ENCODE data around the gene RAP1GAP2.
A peak's percentile ranks its signal among the peaks of the same experiment; 100 is the strongest.
"Not testable (repeated sequence)": the region's sequence is repeated elsewhere in the genome, so short reads cannot be mapped to it uniquely, and the experiment has no call there.

The RAP1GAP2 gene

DNA sequence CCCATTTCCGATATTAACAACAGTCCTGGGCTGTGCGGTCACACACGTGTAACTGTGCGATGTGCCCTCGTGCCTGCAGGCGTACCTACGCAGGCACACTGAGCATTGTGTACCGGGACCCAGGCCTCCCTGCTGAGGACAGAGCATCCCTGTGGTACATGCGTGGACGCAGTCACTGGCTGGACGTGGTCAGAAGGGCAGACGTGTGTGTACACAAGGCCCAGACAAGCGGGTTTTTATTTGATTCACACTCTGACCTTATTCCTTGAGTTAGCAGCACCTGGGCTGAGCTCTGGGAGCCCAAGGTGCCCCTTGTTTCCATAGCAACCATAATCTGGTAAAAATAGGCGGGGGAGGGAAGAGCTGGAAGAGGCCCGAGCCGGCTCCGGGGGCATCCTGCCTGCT is 19.5 kb downstream of the RAP1GAP2 start:
- no peak for DNase-seq

DNA sequence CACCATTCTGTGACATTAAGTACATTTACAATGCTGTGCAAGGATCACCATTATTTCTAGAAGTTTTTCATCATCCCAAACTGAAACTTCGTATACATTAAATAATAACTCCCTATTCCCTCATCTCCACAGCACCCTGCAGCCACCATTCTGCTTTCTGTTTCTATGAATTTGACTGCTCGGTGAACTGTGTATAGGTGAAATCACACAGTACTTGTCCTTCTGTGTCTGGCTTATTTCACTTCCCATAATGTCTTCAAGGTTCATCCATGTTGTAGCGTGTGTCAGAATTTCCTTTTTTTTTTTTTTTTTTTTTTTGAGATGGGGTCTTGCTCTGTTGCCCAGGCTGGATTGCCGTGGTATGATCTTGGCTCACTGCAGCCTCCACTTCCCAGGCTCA is 20.4 kb downstream of the RAP1GAP2 start:
- no peak for DNase-seq

DNA sequence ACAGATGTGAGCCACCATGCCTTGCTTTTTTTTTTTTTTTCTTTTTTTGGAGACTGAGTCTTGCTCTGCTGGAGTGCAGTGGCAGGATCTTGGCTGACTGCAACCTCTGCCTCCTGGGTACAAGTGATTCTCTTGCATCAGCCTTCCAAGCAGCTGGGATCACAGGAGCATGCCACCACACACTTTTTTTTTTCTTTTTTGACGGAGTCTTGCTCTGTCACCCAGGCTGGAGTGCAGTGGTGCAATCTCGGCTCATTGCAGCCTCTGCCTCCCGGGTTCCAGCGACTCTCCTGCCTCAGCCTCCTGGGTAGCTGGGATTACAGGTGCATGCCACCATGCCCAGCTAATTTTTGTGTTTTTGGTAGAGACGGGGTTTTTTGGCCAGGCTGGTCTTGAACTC is 23.1 kb downstream of the RAP1GAP2 start:
- not testable (repeated sequence) for DNase-seq

DNA sequence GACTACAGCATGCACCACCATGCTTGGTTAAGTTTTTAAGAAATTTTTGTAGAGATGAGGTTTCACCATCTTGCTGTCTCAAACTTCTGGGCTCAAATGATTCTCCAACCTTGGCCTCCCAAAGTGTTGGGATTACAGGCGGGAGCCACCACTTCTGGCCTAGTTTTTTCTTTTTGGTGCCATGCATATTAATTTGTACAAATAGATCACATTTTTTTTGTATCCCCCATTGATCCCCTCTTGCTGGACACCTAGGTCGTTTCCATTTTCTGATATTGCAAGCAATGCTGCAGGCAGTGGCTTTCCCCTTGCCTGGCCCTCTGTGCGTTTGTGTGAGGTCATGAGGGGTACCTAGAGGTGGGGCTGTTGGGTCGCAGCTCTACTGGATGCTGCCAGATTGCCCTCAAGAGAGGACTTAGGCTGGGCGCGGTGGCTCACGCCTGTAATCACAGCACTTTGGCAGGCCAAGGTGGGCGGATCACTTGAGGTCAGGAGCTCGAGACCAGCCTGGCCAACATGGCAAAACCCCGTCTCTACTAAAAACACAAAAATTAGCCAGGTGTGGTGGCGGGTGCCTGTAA is 23.8 kb downstream of the RAP1GAP2 start:
- no peak for DNase-seq

DNA sequence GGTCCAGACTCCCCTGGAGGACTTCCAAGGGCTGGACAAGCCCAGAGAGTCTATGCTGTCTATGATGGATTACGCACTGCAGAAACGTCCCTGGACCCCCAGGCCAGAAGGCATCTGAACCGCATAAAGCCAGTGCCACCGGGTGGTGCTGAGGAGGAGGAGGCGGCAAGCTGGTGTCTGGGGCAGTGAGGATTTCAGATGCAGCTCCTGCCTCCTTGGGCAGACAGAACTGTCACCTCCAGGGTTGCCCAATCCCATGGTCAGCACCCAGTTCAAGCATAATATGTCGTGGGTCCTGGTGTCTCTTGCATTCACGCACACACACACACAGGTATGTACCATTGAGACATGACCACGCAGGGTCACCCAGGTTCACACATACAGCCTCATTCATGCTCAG is 25.6 kb downstream of the RAP1GAP2 start:
- DNase-seq: no peak

DNA sequence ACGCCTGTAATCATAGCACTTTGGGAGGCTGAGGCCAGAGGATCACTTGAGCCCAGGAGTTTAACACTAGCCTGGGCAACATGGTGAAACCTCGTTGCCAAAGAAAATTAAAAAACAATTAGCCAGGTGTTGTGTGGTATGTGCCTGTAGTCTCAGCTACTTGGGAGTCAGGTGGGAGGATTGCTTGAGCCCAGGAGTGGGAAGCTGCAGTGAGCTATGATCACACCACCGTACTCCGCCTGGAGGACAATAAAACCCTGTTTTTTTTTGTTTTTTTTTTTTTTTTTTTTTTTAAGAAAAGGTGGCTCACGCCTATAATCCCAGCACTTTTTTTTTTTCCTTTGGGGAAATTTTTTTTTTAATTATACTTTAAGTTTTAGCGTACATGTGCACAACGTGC is 26.1 kb downstream of the RAP1GAP2 start:
- DNase-seq: no peak

DNA sequence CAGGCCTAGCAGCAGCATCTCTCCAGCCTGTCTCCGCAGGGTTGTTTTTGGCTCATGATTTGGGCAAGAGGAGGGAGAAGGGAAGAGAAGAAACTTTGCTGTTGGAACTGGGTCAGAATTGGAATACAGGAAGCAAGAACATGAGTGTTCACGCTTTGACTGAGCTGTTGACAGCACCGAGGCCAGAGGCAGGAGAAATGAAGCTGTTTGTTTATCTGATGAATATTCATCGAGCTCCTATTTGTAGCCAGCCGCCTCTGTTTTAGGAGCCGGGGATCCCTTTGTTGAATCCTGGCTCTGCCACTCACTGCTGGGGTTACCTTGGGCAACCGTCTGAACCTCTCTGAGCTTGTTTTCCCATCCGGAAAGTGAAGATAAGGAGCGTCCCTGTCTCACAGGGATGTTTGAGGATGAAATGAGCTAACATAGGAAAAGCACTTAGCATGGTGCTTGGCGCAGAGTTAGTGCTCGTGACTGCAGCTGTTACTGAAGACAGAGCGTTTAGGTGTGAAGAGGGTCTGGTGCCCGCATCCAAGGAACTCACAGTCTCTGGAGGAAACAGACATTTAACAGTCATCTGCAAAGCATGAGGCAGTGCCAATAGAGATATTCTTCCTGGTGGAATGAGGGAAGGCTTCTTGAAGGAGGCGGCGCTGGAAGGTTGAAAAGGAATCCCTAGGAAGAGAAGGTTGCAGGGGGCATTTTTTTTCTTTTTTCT is 29.2 kb downstream of the RAP1GAP2 start:
- no peak for DNase-seq

DNA sequence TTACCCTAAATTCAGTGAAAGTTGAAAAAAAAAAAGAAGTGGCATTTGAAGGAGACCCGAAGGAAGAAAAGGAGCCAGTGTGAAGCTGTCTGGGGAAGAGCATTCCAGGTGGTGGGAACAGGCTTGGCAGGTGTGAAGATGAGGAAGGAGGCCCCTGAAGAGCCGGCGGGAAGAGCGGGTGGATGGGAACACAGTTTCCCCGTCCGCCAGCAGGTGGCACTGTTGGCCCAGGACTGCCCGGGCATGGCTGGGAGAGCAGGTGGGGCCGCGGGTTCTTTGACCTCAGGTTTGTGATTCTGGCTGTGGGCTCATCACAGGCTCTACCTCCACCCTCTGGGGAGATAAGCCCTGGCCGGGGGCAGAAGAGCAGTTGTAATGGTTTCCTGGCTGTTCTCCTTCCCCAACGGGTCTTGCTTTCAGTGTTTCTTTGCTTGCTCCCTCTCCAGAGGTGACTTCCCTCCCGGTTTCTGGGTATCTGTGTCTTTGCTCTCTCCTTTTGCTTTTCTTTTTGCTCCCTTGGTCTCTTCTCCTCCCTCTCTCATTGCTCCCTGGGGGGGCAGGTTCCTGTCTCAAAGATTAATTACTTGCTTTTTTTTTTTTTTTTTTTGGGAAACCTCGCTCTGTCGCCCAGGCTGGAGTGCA is 32.3 kb downstream of the RAP1GAP2 start:
- peak; percentile 42 for DNase-seq

DNA sequence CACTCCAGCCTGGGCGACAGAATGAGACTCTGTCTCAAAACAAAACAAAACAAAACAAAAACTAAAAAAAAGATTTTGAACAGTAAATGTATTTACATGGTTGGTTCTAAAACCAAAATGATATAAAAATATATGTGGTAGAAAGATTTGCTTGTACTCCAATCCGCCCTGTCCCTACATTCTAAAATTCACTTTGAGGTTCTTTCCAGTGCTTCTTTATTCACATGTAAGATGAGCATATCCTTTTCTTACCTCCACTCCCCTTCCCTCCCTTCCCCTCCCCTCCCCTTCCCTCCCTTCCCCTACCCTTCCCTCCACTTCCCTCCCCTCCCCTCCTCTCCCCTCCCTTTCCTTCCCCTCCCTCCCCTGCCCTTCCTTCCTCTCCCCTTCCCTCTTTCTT is 34.4 kb downstream of the RAP1GAP2 start:
- no peak for DNase-seq

DNA sequence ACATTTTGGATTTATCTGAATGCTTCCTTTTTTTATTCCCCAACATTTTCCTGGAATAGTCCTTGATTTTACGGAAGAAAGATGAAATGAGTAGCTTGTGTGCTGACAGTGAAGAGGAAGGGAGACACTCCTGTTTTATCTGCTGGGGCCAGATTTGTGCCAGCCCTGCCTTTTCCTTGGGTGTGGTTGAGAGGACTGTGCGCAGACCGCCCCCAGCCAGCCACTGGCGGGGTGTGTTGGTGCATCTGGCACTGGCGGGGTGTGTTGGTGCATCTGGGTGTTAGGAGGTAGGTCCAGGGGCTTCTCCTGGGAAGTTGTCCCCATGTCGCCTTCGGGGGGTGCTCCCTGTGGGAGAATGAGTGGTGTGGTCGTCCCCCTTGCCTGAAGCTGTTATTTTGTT is 39.5 kb downstream of the RAP1GAP2 start:
- no peak for DNase-seq

DNA sequence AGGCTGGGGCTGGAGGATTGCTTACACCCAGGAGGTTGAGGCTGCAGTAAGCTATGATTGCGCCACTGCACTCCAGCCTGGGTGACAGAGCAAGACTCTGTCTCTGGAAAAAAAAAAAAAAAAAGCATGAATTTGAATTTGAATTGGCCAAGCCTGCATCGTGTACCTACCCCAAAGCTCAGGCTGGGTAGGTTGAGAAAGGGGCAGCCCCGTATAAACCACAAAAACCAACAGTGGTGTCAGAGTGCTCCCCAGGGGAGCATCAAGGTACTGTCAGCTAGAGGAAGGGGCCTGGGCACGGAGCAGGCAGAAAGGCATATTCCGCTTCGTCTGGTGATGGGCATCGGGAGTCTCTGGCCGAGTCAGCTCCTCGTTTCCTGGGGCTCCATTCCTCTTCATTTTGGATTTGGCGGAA is 40.9 kb downstream of the RAP1GAP2 start:
- no peak for DNase-seq

DNA sequence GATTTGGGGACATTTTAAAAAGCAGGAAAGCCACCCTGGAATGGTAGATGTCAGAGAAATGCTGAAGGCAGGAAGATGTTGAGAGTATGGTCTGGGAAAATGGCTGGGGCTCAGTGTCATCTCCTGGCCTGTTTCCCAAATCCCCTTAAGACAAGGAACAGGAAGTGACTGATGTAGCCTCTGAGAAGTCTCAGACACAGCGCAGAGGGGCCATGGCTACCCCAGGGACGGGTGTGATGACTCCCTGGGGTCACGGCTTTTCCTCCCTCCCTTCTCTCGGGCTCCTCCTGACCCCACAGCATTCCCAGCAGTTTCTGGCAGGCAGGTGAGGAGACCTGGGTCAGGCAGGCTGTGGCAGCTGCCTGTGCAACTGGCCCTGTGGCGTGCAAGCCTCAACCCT is 45.4 kb downstream of the RAP1GAP2 start:
- DNase-seq: no peak

DNA sequence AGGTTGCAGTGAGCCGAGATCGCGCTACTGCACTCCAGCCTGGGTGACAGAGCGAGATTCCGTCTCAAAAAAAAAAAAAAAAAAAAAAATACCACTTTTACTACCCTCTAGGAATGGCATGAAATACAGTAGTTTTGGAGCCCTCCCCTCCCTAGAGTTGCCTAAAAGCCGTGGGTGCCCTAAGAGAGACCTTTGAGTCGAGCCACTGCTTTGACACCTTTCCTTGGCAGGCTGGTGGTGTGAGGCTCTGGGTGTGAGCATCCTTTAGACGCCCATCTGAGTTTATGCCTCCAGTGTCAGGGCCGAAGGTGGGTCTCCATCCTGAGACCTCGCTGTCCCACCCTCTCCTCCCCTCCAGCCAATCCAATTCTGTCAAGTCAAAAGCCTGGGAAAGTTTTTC is 46.2 kb downstream of the RAP1GAP2 start:
- no peak for DNase-seq

DNA sequence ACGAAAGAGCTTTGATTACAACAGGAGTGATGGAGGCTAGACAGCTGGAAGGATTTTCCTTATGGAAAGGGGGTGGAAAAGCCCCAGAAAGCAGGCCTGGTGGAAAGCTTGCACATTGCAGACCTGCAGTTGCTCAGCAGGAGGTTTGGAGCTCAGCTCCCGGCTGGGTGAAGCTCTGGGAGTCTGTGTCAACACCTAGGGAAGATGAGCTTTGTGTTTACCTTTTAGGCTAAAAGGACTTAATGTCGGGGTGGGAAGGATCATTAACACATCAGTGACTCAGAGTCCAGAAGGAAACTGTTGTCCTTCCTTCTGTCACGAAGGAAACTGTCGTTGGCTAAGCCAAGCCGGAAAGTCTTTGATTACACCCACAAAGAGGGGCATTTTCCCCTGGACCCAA is 48.2 kb downstream of the RAP1GAP2 start:
- DNase-seq: peak; percentile 41

DNA sequence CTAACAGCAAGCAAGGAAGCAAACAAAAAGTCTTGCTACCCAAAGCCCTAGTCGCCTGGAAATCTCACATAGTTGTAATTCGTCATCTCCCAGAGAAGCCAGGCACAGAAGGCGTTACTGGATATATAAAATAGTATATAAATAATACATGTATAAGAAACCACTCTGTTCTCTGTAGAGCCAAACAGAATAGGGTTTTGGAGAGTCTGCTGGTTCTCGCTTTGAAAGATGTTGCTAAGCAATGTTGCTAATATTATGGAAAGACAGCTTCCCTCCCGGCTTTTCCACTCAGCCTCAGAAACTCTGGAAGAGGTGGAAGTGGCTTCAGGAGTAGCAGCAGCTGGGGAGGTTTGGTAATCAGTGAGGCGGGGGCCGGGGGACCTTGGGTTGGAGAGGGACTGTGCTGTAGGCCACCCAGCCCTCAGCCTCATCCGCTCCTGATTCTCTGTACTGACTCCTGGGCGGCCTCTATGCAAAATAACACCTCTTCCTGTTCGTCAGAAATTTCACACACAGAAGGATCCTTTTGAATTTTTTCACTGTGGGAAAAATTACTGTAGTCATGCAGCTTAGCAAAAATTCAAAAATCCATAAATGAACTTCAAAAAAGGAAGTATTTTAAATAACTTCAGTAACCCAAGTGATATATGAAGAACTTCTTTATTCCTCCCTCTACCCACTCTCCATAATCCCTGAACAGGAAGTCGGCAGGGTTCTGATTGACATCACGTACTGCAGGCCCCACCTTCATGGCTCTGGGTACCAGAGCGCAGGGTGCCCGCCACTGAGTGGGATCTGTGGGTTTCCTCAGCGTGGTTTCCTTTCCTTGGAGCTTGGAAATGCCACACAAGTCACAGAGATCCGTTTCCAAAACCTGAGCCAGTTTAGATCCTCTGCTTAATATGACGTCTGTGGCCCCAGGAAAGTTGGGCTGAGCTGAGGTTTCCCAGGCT is 51.4 kb downstream of the RAP1GAP2 start:
- peak; percentile 35 for DNase-seq

DNA sequence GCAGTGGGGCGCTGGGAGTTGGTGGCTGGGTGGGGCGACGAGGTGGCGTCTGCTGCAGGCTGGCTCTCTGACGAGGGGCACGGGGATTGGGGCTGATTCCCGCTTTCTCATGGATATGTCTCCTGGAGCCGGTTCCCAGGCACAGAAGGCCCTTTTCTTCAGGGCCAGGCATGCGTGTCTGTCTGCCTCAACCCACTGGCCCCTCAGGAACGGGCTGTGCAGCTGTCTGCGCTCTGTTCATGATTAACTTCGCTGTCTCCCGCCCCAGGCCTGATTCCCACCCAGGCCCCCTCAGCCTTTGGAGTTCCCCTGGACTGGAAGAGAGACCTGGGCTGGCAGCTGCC is 53.1 kb downstream of the RAP1GAP2 start:
- no peak for DNase-seq

DNA sequence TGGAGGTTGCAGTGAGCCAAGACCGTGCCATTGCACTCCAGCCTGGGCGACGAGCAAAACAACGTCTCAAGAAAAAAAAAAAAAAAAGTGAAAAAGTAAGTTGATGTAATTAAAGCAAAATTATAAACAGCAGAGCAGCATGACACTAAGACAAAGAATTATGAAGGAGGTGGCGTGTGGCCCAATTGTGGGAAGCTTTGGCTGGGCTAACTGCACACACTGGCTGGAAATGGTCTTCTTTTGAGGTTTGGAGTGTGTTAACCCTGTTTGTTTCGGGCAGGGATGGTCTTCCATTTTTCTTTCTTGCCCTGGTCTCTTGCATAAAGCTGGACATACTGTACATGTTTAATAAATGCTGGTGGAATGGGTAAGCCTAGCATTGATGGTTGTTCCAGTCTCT is 54.8 kb downstream of the RAP1GAP2 start:
- DNase-seq: no peak

DNA sequence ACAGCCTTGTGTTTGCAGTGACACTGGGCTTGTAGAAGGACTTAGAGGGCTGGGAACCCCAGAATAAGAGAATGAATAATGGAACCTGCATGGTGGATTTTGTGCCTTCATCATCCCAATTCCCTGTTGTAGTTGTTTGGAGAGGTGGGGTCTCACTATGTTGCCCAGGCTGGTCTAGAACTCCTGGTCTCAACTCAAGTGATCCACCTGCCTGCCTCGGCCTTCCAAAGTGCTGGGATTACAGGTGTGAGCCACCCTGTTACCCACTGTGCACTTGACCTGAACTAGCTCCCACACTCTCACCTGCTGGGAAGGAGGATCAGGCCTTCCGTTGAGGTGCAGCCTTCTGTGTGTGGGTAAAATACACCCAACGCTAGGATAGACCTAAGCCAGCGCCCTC is 55.4 kb downstream of the RAP1GAP2 start:
- DNase-seq: no peak

DNA sequence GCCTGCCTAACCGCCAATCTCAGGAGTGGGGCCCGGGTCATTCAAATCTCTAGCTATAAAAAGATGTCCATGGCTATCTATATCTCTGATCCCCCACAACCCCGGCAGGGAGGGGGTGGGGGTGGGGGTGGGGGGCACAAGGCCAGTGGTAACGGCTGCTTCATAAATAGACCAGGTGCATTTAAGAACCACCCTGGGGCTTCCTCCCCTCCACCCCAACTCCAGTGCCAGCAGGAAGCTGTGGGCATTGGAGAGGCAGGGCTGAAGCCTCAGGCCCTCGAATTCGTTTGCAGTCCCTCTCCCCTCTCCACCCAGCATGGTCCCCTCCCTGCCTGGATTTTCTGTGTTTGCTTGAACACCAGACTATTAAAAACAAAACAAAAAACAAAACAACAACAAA is 56.0 kb downstream of the RAP1GAP2 start:
- no peak for DNase-seq

DNA sequence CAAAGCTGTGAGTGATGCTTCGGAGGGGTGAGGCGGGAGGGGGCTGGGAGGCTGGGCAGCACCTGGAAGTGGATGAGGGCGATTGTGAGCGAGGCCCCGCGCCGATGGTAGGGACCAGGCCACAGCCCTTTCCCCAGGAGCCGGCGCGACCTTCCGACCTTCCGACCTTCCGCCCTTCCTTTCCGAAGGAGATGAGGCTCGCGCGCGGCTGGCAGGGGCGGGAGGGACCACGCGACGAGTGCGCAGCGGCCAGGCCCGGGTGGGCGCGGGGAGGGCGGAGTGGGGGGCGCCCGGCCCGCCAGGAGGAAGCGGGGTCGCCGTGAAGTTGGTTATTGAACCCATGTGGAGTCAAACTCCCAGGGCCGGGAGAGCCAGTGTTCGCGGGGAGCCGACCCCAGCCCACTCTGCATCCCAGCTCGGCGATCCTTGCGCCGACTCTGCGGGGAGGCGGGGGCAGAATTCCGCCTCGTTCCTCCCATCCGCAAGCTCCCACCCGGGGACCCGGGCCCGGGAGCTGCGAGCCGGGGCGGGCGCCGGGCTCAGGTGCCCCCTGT is 56.6 kb downstream of the RAP1GAP2 start:
- DNase-seq: no peak

DNA sequence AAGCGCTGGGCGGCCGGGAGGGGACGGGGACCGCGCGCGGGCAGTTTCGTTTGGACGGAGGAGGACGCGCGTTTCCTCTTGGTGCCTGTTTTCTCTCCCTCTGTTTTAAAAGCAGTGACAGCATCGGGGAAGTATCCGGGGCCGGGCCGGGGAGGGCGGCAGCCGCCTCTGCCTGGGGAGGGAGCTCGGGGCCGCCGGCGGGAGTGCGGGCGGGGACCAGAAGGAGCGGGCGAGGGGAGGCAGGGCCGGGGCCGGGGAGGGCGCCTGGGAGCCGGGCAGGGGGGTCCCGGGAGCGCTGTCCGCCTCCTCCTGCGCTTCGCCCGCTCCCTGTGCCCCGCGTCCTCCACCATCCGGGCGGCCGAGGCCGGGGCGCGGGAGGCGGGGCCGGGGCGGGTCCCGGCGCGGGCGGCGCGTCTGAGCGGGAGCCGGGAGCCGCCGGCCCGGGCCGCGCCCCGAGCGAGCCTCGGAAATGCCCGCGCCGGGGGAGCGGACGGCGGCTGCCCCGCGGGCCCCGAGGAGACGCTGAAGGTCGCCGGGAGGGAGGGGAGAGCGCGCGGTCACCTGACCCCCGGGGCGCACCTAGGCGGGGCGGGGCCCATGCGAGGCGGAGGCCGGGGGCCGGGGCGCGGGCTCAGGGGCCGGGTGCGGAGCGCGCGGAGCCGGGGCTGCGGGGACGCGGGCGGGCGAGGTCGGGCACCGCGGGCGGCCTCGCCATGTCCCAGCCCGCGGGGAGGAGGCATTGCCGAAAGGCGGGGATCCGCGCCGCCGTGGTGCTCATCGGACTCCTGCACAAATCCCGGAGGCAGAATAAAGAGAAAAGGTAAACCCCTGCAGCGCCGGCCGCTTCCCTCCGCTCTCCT is 57.3 kb downstream of the RAP1GAP2 start:
- peak; percentile 14 for DNase-seq
